ENCODE results near the gene SERPINA10.

GRCh38 chr14:94293578-94293924 lies 483 bp upstream of the SERPINA10 start:
- no peak for TF ChIP-seq CTCF (IDR thresholded peaks at IDR 0.05)
- no peak for TF ChIP-seq POLR2A (IDR thresholded peaks at IDR 0.05)
